ENCODE data around the gene EDEM3.

- TF ChIP-seq CTCF (IDR thresholded peaks at IDR 0.05) (no peak), CREM (CRISPR knock-in tag; IDR thresholded peaks at IDR 0.05) (no peak), JUN (CRISPR knock-in tag; IDR thresholded peaks at IDR 0.05) (no peak), KAT7 (CRISPR knock-in tag; IDR thresholded peaks at IDR 0.05; ENCODE audit: borderline replicate concordance) (no peak), HMGA2 (CRISPR knock-in tag; IDR thresholded peaks at IDR 0.05) (no peak), CREB1 (CRISPR knock-in tag; IDR thresholded peaks at IDR 0.05) (no peak), FOXK1 (CRISPR knock-in tag; IDR thresholded peaks at IDR 0.05) (no peak), USF2 (CRISPR knock-in tag; IDR thresholded peaks at IDR 0.05) (no peak), ATF2 (CRISPR knock-in tag; IDR thresholded peaks at IDR 0.05; ENCODE audit: borderline replicate concordance, low read depth) (no peak), NR3C1 (CRISPR knock-in tag; conservative IDR thresholded peaks at IDR 0.05; ENCODE audit: low read depth) (no peak)
- TF ChIP-seq, protein P1, sequence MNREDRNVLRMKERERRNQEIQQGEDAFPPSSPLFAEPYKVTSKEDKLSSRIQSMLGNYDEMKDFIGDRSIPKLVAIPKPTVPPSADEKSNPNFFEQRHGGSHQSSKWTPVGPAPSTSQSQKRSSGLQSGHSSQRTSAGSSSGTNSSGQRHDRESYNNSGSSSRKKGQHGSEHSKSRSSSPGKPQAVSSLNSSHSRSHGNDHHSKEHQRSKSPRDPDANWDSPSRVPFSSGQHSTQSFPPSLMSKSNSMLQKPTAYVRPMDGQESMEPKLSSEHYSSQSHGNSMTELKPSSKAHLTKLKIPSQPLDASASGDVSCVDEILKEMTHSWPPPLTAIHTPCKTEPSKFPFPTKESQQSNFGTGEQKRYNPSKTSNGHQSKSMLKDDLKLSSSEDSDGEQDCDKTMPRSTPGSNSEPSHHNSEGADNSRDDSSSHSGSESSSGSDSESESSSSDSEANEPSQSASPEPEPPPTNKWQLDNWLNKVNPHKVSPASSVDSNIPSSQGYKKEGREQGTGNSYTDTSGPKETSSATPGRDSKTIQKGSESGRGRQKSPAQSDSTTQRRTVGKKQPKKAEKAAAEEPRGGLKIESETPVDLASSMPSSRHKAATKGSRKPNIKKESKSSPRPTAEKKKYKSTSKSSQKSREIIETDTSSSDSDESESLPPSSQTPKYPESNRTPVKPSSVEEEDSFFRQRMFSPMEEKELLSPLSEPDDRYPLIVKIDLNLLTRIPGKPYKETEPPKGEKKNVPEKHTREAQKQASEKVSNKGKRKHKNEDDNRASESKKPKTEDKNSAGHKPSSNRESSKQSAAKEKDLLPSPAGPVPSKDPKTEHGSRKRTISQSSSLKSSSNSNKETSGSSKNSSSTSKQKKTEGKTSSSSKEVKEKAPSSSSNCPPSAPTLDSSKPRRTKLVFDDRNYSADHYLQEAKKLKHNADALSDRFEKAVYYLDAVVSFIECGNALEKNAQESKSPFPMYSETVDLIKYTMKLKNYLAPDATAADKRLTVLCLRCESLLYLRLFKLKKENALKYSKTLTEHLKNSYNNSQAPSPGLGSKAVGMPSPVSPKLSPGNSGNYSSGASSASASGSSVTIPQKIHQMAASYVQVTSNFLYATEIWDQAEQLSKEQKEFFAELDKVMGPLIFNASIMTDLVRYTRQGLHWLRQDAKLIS (CRISPR knock-in tag; IDR thresholded peaks at IDR 0.05; ENCODE audit: borderline replicate concordance): no peak
- TF ChIP-seq, protein P2, sequence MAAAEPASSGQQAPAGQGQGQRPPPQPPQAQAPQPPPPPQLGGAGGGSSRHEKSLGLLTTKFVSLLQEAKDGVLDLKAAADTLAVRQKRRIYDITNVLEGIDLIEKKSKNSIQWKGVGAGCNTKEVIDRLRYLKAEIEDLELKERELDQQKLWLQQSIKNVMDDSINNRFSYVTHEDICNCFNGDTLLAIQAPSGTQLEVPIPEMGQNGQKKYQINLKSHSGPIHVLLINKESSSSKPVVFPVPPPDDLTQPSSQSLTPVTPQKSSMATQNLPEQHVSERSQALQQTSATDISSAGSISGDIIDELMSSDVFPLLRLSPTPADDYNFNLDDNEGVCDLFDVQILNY (CRISPR knock-in tag; IDR thresholded peaks at IDR 0.05): no peak
Observed at GRCh38 chr1:184696403-184696802, 58.3 kb downstream of the EDEM3 start.
